Osteoblast (primary cell): Measurements from ENCODE around the gene MCM10. TPM values are rescaled to one million over a fixed set of nuclear protein-coding genes. Genes with fewer than 3 reads are reported as not detected.

ENCODE experiments used
- DNase-seq: peaks from one replicate; pipeline ENCODE4 v3.0.0; 2011; ENCODE audit warnings: low spot score, mixed read lengths; ENCODE audit not compliant: insufficient read length; ENCODE audit errors: missing footprints
- H2AFZ ChIP-seq: 2 replicates; pipeline ENCODE4 v1.6.0; 2011; ENCODE audit warnings: mild to moderate bottlenecking, low read length
- H3K27ac ChIP-seq: 2 replicates; pipeline ENCODE4 v1.5.1; 2011; ENCODE audit warnings: mild to moderate bottlenecking, low read depth, low read length, moderate library complexity
- H3K27me3 ChIP-seq: 2 replicates; pipeline ENCODE4 v1.6.0; 2012; ENCODE audit warnings: mild to moderate bottlenecking, control low read depth, inconsistent platforms, low read length, moderate library complexity; ENCODE audit not compliant: insufficient read depth
- H3K36me3 ChIP-seq: 2 replicates; pipeline ENCODE4 v1.5.1; 2011; ENCODE audit warnings: mild to moderate bottlenecking, low read length, control low read depth, moderate library complexity; ENCODE audit not compliant: insufficient read depth
- H3K4me1 ChIP-seq: 2 replicates; pipeline ENCODE4 v1.5.1; 2011; ENCODE audit warnings: mild to moderate bottlenecking, low read length, control low read depth, moderate library complexity; ENCODE audit not compliant: insufficient read depth
- H3K4me2 ChIP-seq: 2 replicates; pipeline ENCODE4 v1.6.0; 2011; ENCODE audit warnings: mild to moderate bottlenecking, low read length; ENCODE audit not compliant: insufficient read depth
- H3K4me3 ChIP-seq: fragments of 200-600 bp; sonication (generic); 3 replicates; pipeline ENCODE4 v1.5.1; 2012; ENCODE audit warnings: mild to moderate bottlenecking, low read length, inconsistent platforms; ENCODE audit not compliant: insufficient read depth
- H3K79me2 ChIP-seq: 2 replicates; pipeline ENCODE4 v1.6.0; 2012; ENCODE audit warnings: mild to moderate bottlenecking, low read length, control low read depth, inconsistent platforms; ENCODE audit not compliant: insufficient read depth
- H3K9me3 ChIP-seq: 2 replicates; pipeline ENCODE4 v1.5.1; 2011; ENCODE audit warnings: low read depth, low read length, control low read depth
- H4K20me1 ChIP-seq: 2 replicates; pipeline ENCODE4 v1.6.0; 2012; ENCODE audit warnings: mild to moderate bottlenecking, low read length, control low read depth; ENCODE audit not compliant: insufficient read depth
- CTCF ChIP-seq: IDR thresholded peaks from 2 replicates; pipeline ENCODE4 v1.5.1; 2011; ENCODE audit warnings: mild to moderate bottlenecking, low read depth, low read length, moderate library complexity; ENCODE audit errors: extremely low read depth
- total RNA-seq: library from RNA; depleted of rRNA; stranded (reverse); fragments of >200 nt; gene quantifications from 2 replicates; pipeline ENCODE4 v1.2.3, GENCODE V29; 2012

MCM10 gene
- total RNA-seq, 1 donor, result 1.4 TPM

GRCh38 chr10:13165177-13165576 lies 3.8 kb downstream of the MCM10 start:
- Histone ChIP-seq H2AFZ (no peak overlapping the region), H3K4me3 (no peak overlapping the region), H3K4me2 (no peak overlapping the region), H3K36me3 (no peaks in the 10 kb centered on the region), H4K20me1 (no peaks in the 10 kb centered on the region), H3K4me1 (peaks cover 13% of the 10 kb centered on the region), H3K27ac (no peak overlapping the region), H3K9me3 (no peaks in the 10 kb centered on the region), H3K27me3 (no peaks in the 10 kb centered on the region), H3K79me2 (peaks cover 18% of the 10 kb centered on the region)
- no peak for DNase-seq
- TF ChIP-seq CTCF, result no peak

- H3K4me3 ChIP-seq, result no peak overlapping the region
- H4K20me1 ChIP-seq, result no peaks in the 10 kb centered on the region
- no peaks in the 10 kb centered on the region for H3K4me1 ChIP-seq
- no peak for TF ChIP-seq CTCF
- H3K27ac ChIP-seq, result no peak overlapping the region
- H2AFZ ChIP-seq, result no peak overlapping the region
- H3K36me3 ChIP-seq, result no peaks in the 10 kb centered on the region
- H3K4me2 ChIP-seq, result no peak overlapping the region
- H3K27me3 ChIP-seq, result no peaks in the 10 kb centered on the region
- no peak for DNase-seq
- peaks cover 8% of the 10 kb centered on the region for H3K79me2 ChIP-seq
- no peaks in the 10 kb centered on the region for H3K9me3 ChIP-seq
These were observed 6.2 kb downstream of the MCM10 start for GRCh38 chr10:13167568-13167967.

GRCh38 chr10:13168781-13169180 lies 7.4 kb downstream of the MCM10 start:
- no peak for TF ChIP-seq CTCF
- no peaks in the 10 kb centered on the region for H3K27me3 ChIP-seq
- no peak overlapping the region for H3K4me3 ChIP-seq
- H3K27ac ChIP-seq, result no peak overlapping the region
- no peaks in the 10 kb centered on the region for H3K9me3 ChIP-seq
- no peaks in the 10 kb centered on the region for H4K20me1 ChIP-seq
- no peaks in the 10 kb centered on the region for H3K36me3 ChIP-seq
- no peaks in the 10 kb centered on the region for H3K4me1 ChIP-seq
- H3K79me2 ChIP-seq, result peaks cover 2% of the 10 kb centered on the region
- H3K4me2 ChIP-seq, result no peak overlapping the region
- no peak for DNase-seq
- H2AFZ ChIP-seq, result peak overlapping the region; percentile 35

- Histone ChIP-seq H3K27me3 (no peaks in the 10 kb centered on the region), H3K36me3 (peaks cover 3% of the 10 kb centered on the region), H3K4me2 (no peak overlapping the region), H2AFZ (no peak overlapping the region), H3K4me3 (no peak overlapping the region), H3K9me3 (no peaks in the 10 kb centered on the region), H4K20me1 (no peaks in the 10 kb centered on the region), H3K4me1 (no peaks in the 10 kb centered on the region), H3K27ac (no peak overlapping the region), H3K79me2 (no peaks in the 10 kb centered on the region)
- no peak for DNase-seq
- no peak for TF ChIP-seq CTCF
These were observed 12.3 kb downstream of the MCM10 start for GRCh38 chr10:13173616-13174015.
